ENCODE measurements around the gene SGIP1. TPM values are rescaled to one million over a fixed set of nuclear protein-coding genes. Genes with fewer than 3 reads are reported as not detected.

The SGIP1 gene
- total and polyA plus RNA-seq, 2 of the 8 experiments (the other 6 are each of a cell fraction or from before 2014, with no cell fraction given) = 1.4 to 2.1 TPM

- TF ChIP-seq CHD7 (IDR thresholded peaks at IDR 0.05; ENCODE audit: insufficient replicate concordance, low read length) (no peak), RBBP5 (IDR thresholded peaks at IDR 0.05; ENCODE audit: borderline replicate concordance, low read depth, low read length) (no peak), TBP (IDR thresholded peaks at IDR 0.05; ENCODE audit: low read depth, low read length) (no peak), CHD1 (IDR thresholded peaks at IDR 0.05; ENCODE audit: low read depth, low read length) (no peak), PHF8 (conservative IDR thresholded peaks at IDR 0.05; ENCODE audit: low read depth, low read length) (no peak), TCF12 (IDR thresholded peaks at IDR 0.05; ENCODE audit: low read depth, low read length) (no peak)
- TF ChIP-seq, protein P1, sequence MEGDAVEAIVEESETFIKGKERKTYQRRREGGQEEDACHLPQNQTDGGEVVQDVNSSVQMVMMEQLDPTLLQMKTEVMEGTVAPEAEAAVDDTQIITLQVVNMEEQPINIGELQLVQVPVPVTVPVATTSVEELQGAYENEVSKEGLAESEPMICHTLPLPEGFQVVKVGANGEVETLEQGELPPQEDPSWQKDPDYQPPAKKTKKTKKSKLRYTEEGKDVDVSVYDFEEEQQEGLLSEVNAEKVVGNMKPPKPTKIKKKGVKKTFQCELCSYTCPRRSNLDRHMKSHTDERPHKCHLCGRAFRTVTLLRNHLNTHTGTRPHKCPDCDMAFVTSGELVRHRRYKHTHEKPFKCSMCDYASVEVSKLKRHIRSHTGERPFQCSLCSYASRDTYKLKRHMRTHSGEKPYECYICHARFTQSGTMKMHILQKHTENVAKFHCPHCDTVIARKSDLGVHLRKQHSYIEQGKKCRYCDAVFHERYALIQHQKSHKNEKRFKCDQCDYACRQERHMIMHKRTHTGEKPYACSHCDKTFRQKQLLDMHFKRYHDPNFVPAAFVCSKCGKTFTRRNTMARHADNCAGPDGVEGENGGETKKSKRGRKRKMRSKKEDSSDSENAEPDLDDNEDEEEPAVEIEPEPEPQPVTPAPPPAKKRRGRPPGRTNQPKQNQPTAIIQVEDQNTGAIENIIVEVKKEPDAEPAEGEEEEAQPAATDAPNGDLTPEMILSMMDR (IDR thresholded peaks at IDR 0.05; ENCODE audit: control extremely low read depth in 1 of 3, insufficient read depth in 1 of 3, low read depth in 1 of 3, low read length in 3 of 3) = no peak
These were observed 170.4 kb downstream of the SGIP1 start (continued) for GRCh38 chr1:66704177-66704875.
